ENCODE measurements around the gene STARD13. TPM values are rescaled to one million over a fixed set of nuclear protein-coding genes. Genes with fewer than 3 reads are reported as not detected.
"Not testable (repeated sequence)": the region's sequence is repeated elsewhere in the genome, so short reads cannot be mapped to it uniquely, and the experiment has no call there.

Gene STARD13
- total RNA-seq, 1 experiment from 2014 or later, result 35.1 TPM

DNA sequence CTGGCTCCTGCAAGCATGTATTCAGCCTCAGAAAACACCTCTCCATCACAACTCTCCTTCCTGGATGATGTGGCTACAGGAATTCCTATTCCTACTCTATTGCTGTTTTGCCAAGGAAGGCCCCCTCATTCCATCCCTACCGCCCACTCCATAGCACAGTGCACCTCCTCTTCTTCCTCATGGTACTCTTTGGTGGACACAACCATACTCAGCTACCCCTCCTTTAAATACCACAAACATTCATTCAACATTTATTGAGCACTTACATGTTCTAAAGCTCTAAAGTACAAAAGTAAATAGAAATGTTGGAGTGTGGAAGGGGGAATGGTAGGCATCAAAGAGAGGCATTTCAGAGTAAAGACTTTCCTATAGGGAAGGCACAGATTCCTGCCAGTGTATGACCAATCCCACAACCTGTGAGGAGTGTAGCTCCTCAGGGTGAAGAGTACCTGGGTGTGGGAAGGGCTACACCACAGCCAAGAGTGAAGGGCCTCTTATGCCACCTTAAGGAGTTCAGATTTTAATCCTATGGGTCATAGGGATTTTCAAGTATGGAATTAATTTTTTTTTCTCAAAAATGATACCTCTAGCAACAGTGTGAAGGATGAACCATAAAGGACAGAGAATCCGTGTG is 42.5 kb downstream of the STARD13 start:
- Histone ChIP-seq H3K36me3 (peaks cover 27% of the 10 kb centered on the region), H3K27ac (no peak overlapping the region), H3K4me3 (no peak overlapping the region), H3K9me3 (replicated peaks) (peaks cover 16% of the 10 kb centered on the region), H3K27me3 (no peaks in the 10 kb centered on the region), H3K4me1 (peaks cover 8% of the 10 kb centered on the region)
- no peak for DNase-seq

DNA sequence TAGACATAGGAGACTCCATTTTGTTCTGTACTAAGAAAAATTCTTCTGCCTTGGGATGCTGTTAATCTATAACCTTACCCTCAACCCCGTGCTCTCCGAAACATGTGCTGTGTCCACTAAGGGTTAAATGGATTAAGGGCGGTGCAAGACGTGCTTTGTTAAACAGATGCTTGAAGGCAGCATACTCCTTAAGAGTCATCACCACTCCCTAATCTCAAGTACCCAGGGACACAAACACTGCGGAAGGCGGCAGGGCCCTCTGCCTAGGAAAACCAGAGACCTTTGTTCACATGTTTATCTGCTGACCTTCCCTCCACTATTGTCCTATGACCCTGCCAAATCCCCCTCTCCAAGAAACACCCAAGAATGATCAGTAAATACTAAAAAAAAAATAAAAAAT is 43.2 kb downstream of the STARD13 start:
- not testable (repeated sequence) for H3K4me3 ChIP-seq, H3K4me1 ChIP-seq, DNase-seq, H3K27ac ChIP-seq, H3K27me3 ChIP-seq
- Histone ChIP-seq H3K36me3 (peaks cover 27% of the 10 kb centered on the region), H3K9me3 (replicated peaks) (peaks cover 16% of the 10 kb centered on the region)

DNA sequence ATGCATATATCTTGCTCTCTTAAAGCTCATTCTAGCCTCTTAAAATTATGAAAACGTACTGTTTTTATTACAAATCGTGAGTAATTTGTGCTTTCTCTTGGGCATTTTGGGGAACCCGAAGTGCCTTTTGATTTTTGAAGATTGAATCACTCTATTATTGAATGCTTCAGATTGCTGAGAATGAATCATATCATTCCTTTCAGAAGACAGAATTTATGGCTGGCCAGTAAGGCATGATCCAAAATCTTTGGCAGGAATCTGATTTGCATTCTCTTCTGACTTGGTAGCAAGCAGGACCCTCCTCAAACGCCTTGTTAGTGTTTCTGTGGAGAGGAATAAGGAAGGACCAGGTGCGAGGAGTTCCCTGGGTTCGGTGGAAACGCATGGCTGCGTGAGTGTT is 49.5 kb downstream of the STARD13 start:
- peaks cover 30% of the 10 kb centered on the region for H3K36me3 ChIP-seq
- H3K4me3 ChIP-seq, result no peak overlapping the region
- peaks cover 14% of the 10 kb centered on the region for H3K9me3 ChIP-seq (replicated peaks)
- no peak for DNase-seq
- peaks cover 19% of the 10 kb centered on the region for H3K4me1 ChIP-seq
- no peak overlapping the region for H3K27ac ChIP-seq
- H3K27me3 ChIP-seq, result no peaks in the 10 kb centered on the region

DNA sequence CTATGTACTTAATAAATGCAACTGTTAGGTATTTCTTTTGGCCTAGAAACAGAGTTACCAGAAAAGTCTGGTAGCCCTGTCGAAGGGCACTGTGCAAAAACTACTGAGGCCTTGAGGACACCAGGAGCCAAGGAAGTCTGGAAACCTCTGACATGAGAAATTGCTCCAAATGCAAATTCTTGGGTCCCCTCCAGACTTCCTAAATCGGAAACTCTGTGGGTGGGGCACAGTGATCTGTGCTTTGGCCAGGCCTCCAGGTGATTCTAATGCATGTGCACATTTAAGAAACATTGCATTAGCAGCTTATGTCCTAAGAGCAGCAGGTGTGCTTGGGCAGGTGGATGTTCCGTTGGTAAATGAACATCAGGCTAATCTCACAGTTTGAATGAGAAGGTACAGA is 50.0 kb downstream of the STARD13 start:
- peaks cover 11% of the 10 kb centered on the region for H3K9me3 ChIP-seq (replicated peaks)
- peaks cover 26% of the 10 kb centered on the region for H3K36me3 ChIP-seq
- H3K4me3 ChIP-seq, result no peak overlapping the region
- H3K27ac ChIP-seq, result no peak overlapping the region
- no peak for DNase-seq
- H3K27me3 ChIP-seq, result no peaks in the 10 kb centered on the region
- H3K4me1 ChIP-seq, result peaks cover 23% of the 10 kb centered on the region

DNA sequence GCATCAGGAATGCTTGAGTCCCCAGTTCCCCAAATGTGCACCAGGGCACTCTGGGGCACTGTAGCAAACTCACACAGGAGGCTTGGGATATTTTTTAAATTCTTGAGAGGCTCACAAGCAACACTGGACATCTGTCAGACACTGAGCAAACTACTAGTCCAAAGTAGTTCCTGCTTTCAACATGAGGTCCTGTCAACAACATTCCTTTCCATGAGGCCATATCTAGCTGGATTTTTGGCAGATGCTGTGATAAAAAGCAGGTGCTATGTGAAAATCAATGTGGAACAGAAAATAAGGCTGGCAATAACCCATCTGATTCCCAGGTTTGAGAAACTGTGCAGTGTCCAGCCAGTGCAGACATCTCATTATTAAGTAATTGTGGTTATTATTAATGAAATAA is 50.5 kb downstream of the STARD13 start:
- no peak overlapping the region for H3K27ac ChIP-seq
- H3K36me3 ChIP-seq, result peaks cover 26% of the 10 kb centered on the region
- H3K4me3 ChIP-seq, result no peak overlapping the region
- peak in 1 of 2 experiments; percentile 30 for DNase-seq
- H3K9me3 ChIP-seq (replicated peaks), result peaks cover 9% of the 10 kb centered on the region
- H3K27me3 ChIP-seq, result no peaks in the 10 kb centered on the region
- peaks cover 28% of the 10 kb centered on the region for H3K4me1 ChIP-seq

DNA sequence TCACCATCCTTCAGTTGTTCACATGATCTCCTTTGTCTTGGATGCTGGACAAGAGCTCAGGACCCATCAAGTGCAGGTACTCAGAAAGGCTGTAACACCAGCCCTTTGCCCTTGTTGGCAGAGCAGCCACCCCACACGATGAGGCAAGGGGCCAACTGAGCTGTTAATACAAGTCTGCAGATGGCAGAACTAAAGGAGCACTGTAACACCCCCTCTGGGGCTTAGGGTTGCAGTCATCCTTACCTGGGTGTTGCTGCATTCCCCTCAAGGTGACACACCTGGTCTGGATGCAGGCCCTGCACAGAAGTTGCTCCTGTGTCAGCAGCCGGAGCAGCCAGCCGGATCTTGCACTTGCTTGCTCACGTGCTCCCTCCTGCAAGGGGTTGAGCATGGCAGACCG is 52.0 kb downstream of the STARD13 start:
- Histone ChIP-seq H3K4me1 (peaks cover 39% of the 10 kb centered on the region), H3K9me3 (replicated peaks) (no peaks in the 10 kb centered on the region), H3K27me3 (no peaks in the 10 kb centered on the region), H3K36me3 (peaks cover 17% of the 10 kb centered on the region), H3K27ac (no peak overlapping the region), H3K4me3 (no peak overlapping the region)
- DNase-seq, result no peak

DNA sequence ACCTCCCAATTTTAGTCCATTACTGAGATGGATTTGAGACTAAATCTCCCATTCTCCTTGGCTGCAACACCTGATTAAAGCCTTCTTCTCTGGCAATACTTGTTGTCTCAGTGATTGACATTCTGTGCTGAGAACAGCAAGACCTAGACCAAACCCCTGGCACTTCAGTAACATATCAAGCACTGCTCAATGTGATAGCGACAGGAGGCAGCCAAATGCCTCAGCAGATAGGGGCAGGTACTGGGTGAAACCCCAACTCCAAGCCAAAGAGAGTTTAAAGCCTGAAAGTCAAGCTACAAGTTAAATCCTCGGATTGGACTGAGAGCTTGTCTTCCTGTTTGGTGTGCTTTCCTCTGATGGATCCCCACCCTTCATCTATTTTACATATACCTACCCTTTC is 52.7 kb downstream of the STARD13 start:
- H3K36me3 ChIP-seq, result peaks cover 13% of the 10 kb centered on the region
- DNase-seq, result no peak
- no peaks in the 10 kb centered on the region for H3K27me3 ChIP-seq
- H3K27ac ChIP-seq, result no peak overlapping the region
- no peaks in the 10 kb centered on the region for H3K9me3 ChIP-seq (replicated peaks)
- H3K4me1 ChIP-seq, result peaks cover 44% of the 10 kb centered on the region
- H3K4me3 ChIP-seq, result no peak overlapping the region

DNA sequence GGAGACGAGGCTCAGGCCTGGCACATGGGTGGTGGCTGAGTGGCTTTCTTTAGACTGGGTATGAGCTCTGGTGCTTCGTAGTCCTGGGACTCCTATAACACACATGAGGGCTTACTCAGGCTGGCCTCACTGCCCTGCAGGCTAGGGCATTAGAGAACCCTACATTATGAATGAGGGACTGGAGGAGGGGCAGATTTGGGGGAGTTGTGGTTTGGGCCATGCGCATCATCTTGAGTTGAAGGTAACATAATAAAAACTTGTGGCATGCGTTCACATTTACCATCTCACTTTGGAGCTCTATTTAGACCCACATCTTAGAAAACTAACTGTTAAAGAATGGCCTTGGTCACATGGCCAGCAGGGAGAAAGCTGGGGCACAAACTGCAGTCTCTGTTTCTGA is 54.2 kb downstream of the STARD13 start:
- Histone ChIP-seq H3K4me3 (no peak overlapping the region), H3K27me3 (no peaks in the 10 kb centered on the region), H3K4me1 (peaks cover 45% of the 10 kb centered on the region), H3K9me3 (replicated peaks) (no peaks in the 10 kb centered on the region), H3K27ac (no peak overlapping the region; the same call in 1 of the 2 replicates), H3K36me3 (peaks cover 13% of the 10 kb centered on the region)
- DNase-seq, result no peak

DNA sequence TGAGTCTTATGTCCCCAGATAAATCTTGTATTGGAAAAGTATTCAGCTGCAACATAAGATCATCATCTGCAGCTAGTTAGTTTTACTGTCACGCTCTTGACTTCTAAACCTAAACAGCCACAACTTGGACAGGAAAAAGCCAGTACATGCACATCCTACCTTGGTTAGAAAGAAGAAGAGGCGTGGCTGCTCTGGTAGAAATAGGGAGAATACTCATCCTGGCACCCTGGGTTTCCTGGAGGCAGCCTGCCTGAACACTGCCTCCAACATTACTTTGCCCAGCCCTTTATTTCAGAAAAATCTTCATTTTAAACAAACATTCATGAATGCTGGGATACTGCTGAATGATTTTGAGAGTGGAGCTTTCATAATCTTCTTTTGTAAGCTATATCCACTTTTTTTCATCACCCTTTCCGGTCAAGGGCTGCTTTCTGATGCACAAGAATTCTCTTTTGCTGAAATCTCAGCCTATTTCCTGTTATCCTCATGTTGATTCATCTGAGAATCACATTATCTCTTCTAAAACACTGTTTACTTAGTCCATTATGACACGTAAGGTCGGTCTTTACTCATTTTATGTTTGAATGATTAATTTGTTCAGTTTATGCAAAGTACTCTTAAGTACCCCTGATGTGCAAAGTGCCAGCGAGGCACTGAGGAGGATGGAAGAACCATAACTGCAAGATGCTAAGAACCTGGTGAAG is 55.2 kb downstream of the STARD13 start:
- H3K4me3 ChIP-seq, result no peak overlapping the region
- H3K27ac ChIP-seq, result peak overlapping the region; percentile 95
- peaks cover 40% of the 10 kb centered on the region for H3K4me1 ChIP-seq
- no peaks in the 10 kb centered on the region for H3K9me3 ChIP-seq (replicated peaks)
- peak in 1 of 2 experiments; percentile 67 for DNase-seq
- no peaks in the 10 kb centered on the region for H3K27me3 ChIP-seq
- peaks cover 13% of the 10 kb centered on the region for H3K36me3 ChIP-seq

DNA sequence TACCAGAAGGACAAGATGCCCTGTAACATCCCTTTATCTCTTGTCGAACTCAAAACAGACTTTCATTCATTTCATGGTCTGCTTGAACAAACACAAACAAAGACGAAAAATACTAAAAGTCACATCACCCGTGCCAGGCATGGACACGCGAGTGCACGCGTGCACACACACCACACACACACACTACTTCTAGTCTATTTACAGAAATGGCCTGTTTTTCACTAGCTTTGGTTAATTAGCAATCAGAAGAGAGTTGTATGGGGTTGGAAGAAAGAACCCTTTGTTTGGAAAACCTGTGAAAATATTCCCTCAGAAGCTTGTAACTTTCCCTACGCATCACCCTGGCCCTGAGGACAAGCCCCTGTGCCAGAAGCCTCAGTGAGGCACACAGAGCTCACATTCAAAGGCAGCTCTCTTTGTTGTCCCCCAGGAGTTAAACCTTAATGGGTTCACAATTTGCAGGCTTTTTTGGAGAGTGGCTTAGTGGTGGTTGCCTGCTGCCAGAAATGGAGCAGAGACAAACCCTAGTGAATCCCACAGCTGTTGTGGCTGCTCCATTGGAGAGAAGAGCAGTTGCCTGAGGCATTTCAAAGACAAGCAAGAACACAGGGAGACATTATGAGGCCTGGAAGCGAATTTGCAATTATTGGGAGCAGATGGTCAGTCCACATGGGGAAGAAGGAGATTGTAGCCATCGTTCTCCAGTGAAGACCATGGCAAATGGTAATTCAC is 55.9 kb downstream of the STARD13 start:
- peak; percentile 97 to 99 for DNase-seq
- Histone ChIP-seq H3K4me1 (peaks cover 33% of the 10 kb centered on the region), H3K36me3 (peaks cover 13% of the 10 kb centered on the region), H3K9me3 (replicated peaks) (no peaks in the 10 kb centered on the region; the same call in 1 of the 2 replicates), H3K4me3 (peak overlapping the region; percentile 44), H3K27ac (peak overlapping the region; percentile 95), H3K27me3 (no peaks in the 10 kb centered on the region)

DNA sequence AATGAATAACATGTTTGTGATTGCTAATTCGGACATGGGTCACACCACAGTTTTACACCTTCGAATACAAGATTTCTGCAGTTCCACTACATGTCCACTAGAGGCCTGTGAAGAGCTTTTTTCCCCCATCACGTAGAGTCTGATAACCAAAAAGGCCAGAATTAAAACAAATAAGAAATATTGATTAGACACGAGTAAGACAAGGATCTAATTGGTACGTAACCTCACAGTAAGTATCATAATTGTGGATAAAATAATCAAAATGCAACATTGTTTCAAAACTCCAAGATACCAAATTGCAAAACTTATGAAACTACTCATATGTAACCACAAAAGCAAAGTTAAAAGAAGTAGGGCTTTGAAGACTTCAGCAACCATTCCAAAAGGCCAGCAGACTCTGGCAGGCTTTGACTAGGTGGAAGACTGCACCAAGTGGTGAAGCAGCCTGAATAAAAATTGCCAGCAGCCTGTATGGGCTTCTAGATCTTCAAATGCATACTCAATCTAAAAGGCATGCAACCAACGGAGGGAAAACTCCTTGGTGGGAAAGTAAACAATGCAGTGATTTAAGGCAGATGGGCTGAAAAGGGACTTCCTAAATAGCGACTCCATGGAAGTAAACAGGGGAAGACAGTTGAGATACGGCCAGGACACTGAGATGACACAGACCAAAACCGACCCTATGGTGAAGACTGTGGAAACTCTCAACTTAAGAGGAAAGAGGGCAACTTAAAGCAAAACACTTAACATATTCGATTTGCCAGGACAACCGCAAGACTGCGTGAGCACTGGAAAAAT is 56.7 kb downstream of the STARD13 start:
- H3K4me3 ChIP-seq, result peak overlapping the region; percentile 44
- peaks cover 6% of the 10 kb centered on the region; the same call in 1 of the 2 replicates for H3K9me3 ChIP-seq (replicated peaks)
- peak; percentile 46 to 84 for DNase-seq
- H3K36me3 ChIP-seq, result peaks cover 11% of the 10 kb centered on the region; the same call in 1 of the 2 replicates
- no peaks in the 10 kb centered on the region for H3K27me3 ChIP-seq
- peak overlapping the region; percentile 95 for H3K27ac ChIP-seq
- peaks cover 32% of the 10 kb centered on the region for H3K4me1 ChIP-seq

DNA sequence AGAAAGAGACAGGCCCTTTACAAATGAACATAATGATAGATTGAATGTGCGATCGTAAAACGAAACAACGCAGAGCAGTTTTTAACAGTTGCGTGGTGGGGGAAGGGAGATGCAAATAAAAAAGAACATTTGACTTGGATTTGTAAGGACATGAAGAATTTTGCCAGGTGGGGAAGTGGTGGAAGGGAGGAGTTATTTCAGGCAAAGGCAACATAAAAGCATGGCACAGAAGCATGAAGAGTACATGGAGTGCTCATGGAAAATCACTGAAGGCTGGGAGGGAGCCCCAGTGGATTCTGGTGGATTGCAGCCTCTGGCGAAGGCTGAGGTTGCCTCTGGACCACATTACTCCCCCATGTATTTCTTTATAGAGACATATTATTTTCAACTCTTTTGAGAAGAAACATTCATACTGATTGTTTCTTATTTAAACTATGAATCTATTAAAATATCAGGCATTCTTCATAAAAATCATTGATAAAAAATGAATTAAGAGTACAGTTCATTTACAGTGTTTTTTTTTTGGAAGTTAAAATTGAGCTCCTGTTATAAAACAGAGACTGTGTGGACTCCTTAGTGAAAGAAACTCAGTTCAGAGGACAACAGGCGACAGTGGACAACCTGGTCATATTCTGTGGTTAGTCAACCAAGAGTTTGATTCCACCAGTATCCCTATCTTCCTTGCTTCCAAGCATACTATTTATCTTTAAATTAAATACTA is 57.5 kb downstream of the STARD13 start:
- DNase-seq, result peak in 1 of 2 experiments; percentile 31
- peak overlapping the region; percentile 95 for H3K27ac ChIP-seq
- no peaks in the 10 kb centered on the region for H3K27me3 ChIP-seq
- peaks cover 7% of the 10 kb centered on the region; the same call in 1 of the 2 replicates for H3K36me3 ChIP-seq
- H3K9me3 ChIP-seq (replicated peaks), result peaks cover 8% of the 10 kb centered on the region; the same call in 1 of the 2 replicates
- H3K4me3 ChIP-seq, result no peak overlapping the region
- peaks cover 35% of the 10 kb centered on the region for H3K4me1 ChIP-seq

DNA sequence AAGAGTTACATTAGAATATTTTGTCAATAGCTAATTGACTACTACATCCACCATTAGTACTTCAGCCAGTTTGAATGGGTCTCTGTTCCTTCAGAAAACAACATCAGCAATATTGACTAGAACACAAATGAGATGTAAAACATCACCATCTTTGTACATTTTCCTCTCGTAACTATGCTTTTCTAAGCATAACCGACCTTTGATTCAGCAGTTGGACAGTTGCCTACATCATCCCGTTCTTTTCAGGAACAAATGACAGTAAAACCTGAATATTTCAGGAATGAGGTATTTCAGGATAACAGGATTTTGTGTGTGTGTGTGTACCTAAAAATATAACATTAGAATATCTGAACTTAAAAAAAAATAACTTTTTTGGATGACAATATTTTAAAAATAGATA is 60.9 kb downstream of the STARD13 start:
- Histone ChIP-seq H3K9me3 (replicated peaks) (peaks cover 8% of the 10 kb centered on the region; the same call in 1 of the 2 replicates), H3K27me3 (no peaks in the 10 kb centered on the region), H3K36me3 (peaks cover 7% of the 10 kb centered on the region; the same call in 1 of the 2 replicates), H3K27ac (no peak overlapping the region), H3K4me1 (peaks cover 24% of the 10 kb centered on the region), H3K4me3 (no peak overlapping the region)
- no peak for DNase-seq

DNA sequence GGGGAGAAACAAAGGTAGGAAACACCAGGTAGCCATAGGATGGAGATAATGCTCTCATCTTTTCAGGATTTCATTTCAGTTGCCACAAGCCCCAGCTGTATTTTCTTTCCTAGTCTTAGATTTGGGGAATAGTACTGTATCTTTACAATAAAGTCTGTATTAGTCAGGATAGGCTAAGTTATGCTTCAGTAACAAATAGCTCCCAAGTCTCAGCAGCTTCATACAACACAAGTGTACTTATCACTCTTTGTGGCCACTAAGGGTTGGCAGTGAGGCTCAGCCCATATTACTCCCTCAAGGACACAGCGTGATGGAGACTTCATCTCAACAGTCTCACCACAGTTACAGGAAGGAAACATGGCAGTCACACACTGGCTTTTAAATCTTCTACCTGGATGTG is 61.4 kb downstream of the STARD13 start:
- Histone ChIP-seq H3K27ac (no peak overlapping the region), H3K9me3 (replicated peaks) (peaks cover 8% of the 10 kb centered on the region; the same call in 1 of the 2 replicates), H3K4me3 (no peak overlapping the region), H3K4me1 (peaks cover 21% of the 10 kb centered on the region), H3K27me3 (no peaks in the 10 kb centered on the region), H3K36me3 (peaks cover 7% of the 10 kb centered on the region; the same call in 1 of the 2 replicates)
- DNase-seq, result no peak

Measured in SJCRH30 (cell line).